Measurements from ENCODE around the gene SLC25A34. TPM values are rescaled to one million over a fixed set of nuclear protein-coding genes. Genes with fewer than 3 reads are reported as not detected.

SLC25A34 gene
- total RNA-seq, 1 donor from 2014 or later = 0.73 TPM

DNA sequence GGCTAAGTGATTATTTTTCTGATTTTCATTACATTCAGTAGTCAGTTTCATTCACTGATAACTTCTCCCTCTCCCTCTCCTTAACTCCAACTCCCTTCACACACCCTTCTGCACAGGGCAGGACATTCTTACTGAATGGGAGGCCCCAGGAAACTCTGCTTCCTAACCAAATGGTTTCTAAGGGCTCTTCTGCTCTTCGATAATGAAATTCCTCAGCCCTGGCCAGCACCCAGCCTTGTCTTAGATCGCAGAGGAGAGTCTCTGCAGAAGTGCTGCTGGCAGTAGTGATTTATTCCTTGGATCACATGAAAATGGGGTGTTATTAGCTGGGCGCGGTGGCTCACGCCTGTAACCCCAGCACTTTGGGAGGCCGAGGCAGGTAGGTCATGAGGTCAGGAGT, 35.5 kb upstream of the SLC25A34 start:
- Histone ChIP-seq H3K79me2 (ENCODE audit: insufficient read depth, low read length) (peaks cover 70% of the 10 kb centered on the region), H3K4me2 (ENCODE audit: low read length) (no peak overlapping the region), H3K36me3 (ENCODE audit: insufficient read depth, low read length) (no peaks in the 10 kb centered on the region), H4K20me1 (ENCODE audit: insufficient read depth, low read length) (peaks cover 53% of the 10 kb centered on the region), H3K27ac (ENCODE audit: low read depth, low read length) (no peak overlapping the region), H3K9ac (ENCODE audit: low read length) (no peak overlapping the region), H3K4me3 (ENCODE audit: insufficient read depth, low read depth, low read length) (no peak overlapping the region), H3K9me3 (ENCODE audit: insufficient read depth, low read depth, low read length) (no peaks in the 10 kb centered on the region), H3K27me3 (ENCODE audit: insufficient read depth, low read length) (no peaks in the 10 kb centered on the region), H2AFZ (ENCODE audit: low read depth, low read length) (no peak overlapping the region), H3K4me1 (ENCODE audit: insufficient read depth, low read length) (peaks cover 20% of the 10 kb centered on the region)
- H3K36me3 Mint-ChIP-seq (ENCODE audit: low read depth, unreplicated experiment) = peaks cover 2% of the 10 kb centered on the region
- DNase-seq (ENCODE audit: low read depth) = peak; percentile 45
- peaks cover 28% of the 10 kb centered on the region for H3K4me1 Mint-ChIP-seq (ENCODE audit: low read depth, unreplicated experiment)
- no peaks in the 10 kb centered on the region for H3K9me3 Mint-ChIP-seq (ENCODE audit: unreplicated experiment)
- no peak overlapping the region for H3K4me3 Mint-ChIP-seq (ENCODE audit: unreplicated experiment)
- FAIRE-seq = no peak
- H3K27me3 Mint-ChIP-seq (ENCODE audit: low read depth, unreplicated experiment) = no peaks in the 10 kb centered on the region
- H3K27ac Mint-ChIP-seq (ENCODE audit: unreplicated experiment) = no peak overlapping the region
- TF ChIP-seq EZH2 (IDR thresholded peaks at IDR 0.05; ENCODE audit: insufficient read depth, low read length) = no peak
- TF ChIP-seq, protein P1, sequence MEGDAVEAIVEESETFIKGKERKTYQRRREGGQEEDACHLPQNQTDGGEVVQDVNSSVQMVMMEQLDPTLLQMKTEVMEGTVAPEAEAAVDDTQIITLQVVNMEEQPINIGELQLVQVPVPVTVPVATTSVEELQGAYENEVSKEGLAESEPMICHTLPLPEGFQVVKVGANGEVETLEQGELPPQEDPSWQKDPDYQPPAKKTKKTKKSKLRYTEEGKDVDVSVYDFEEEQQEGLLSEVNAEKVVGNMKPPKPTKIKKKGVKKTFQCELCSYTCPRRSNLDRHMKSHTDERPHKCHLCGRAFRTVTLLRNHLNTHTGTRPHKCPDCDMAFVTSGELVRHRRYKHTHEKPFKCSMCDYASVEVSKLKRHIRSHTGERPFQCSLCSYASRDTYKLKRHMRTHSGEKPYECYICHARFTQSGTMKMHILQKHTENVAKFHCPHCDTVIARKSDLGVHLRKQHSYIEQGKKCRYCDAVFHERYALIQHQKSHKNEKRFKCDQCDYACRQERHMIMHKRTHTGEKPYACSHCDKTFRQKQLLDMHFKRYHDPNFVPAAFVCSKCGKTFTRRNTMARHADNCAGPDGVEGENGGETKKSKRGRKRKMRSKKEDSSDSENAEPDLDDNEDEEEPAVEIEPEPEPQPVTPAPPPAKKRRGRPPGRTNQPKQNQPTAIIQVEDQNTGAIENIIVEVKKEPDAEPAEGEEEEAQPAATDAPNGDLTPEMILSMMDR (IDR thresholded peaks at IDR 0.05; ENCODE audit: insufficient read depth, low read depth, low read length) = no peak

DNA sequence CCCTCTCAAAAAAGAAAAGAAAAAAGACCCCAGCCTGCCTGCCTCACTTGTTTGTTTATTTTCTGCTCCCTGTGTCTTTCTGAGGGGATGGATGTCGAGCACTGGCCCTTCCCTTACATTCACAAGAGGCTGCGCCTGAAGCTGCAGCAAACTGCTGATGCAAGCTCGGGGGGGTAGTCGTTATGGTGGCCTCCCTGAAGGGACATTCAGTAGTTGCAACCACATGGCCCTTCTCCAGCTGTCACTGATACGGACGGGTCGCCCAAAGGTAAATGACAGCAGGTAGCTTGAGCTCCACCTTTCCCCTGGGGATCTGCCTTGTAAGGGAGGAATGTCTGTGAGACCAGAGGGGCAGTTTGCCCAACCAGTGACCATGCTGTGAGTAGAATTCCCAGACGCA, 34.3 kb upstream of the SLC25A34 start:
- Histone ChIP-seq H3K9ac (ENCODE audit: low read length) (no peak overlapping the region), H3K27me3 (ENCODE audit: insufficient read depth, low read length) (no peaks in the 10 kb centered on the region), H3K27ac (ENCODE audit: low read depth, low read length) (no peak overlapping the region), H2AFZ (ENCODE audit: low read depth, low read length) (no peak overlapping the region), H3K36me3 (ENCODE audit: insufficient read depth, low read length) (peaks cover 2% of the 10 kb centered on the region), H3K79me2 (ENCODE audit: insufficient read depth, low read length) (peaks cover 72% of the 10 kb centered on the region), H3K9me3 (ENCODE audit: insufficient read depth, low read depth, low read length) (no peaks in the 10 kb centered on the region), H4K20me1 (ENCODE audit: insufficient read depth, low read length) (peaks cover 56% of the 10 kb centered on the region), H3K4me1 (ENCODE audit: insufficient read depth, low read length) (peaks cover 20% of the 10 kb centered on the region), H3K4me3 (ENCODE audit: insufficient read depth, low read depth, low read length) (no peak overlapping the region), H3K4me2 (ENCODE audit: low read length) (no peak overlapping the region)
- H3K4me3 Mint-ChIP-seq (ENCODE audit: unreplicated experiment) = no peak overlapping the region
- FAIRE-seq (no peak), DNase-seq (ENCODE audit: low read depth) (no peak)
- TF ChIP-seq, protein P1 (IDR thresholded peaks at IDR 0.05; ENCODE audit: insufficient read depth, low read depth, low read length) = no peak
- no peak for TF ChIP-seq EZH2 (IDR thresholded peaks at IDR 0.05; ENCODE audit: insufficient read depth, low read length)
- H3K4me1 Mint-ChIP-seq (ENCODE audit: low read depth, unreplicated experiment) = peaks cover 29% of the 10 kb centered on the region
- no peak overlapping the region for H3K27ac Mint-ChIP-seq (ENCODE audit: unreplicated experiment)
- H3K27me3 Mint-ChIP-seq (ENCODE audit: low read depth, unreplicated experiment) = no peaks in the 10 kb centered on the region
- H3K9me3 Mint-ChIP-seq (ENCODE audit: unreplicated experiment) = no peaks in the 10 kb centered on the region
- H3K36me3 Mint-ChIP-seq (ENCODE audit: low read depth, unreplicated experiment) = peaks cover 6% of the 10 kb centered on the region

DNA sequence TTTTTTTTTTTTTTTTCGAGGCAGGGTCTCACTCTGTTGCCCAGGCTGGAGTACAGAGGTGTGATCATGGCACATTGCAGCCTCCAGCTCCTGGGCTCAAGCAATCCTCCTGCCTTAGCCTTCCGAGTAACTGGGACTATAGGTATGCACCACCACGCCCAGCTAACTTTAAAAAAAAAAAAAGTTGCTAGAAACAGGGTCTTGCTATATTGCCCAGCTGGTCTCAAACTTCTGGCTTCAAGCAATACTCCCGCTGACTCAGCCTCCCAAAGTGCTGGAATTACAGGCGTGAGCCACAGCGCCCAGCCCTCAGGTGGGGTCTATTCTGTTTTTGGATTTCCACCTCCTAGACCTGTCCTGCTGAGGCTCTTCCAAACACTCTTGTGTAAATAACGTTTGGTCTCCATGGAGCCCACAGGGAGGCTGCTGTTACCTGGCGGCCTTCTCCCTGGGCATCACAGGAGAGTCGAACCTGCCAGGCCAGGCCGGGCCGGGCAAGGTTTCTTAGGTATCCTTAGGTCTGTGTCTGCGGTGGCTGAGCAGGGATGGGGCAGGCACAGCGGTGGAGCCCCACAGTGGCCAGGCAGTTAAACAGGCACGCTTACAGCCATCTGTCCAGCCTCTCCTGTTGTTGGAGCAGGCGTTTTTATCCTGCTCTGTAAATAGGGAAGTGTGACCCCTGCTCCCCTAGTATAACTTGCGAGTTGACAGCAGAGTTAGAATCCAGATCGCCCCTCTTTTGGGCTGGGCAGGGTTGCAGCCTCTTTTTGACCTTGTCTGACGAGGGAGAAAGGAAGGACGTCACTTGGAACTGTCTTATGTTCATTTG, 33.1 kb upstream of the SLC25A34 start:
- Histone ChIP-seq H3K9me3 (ENCODE audit: insufficient read depth, low read depth, low read length) (no peaks in the 10 kb centered on the region), H3K27me3 (ENCODE audit: insufficient read depth, low read length) (no peaks in the 10 kb centered on the region), H3K4me3 (ENCODE audit: insufficient read depth, low read depth, low read length) (no peak overlapping the region), H3K27ac (ENCODE audit: low read depth, low read length) (peak overlapping the region; percentile 81), H4K20me1 (ENCODE audit: insufficient read depth, low read length) (peaks cover 54% of the 10 kb centered on the region), H3K4me2 (ENCODE audit: low read length) (peak overlapping the region; percentile 78), H3K4me1 (ENCODE audit: insufficient read depth, low read length) (peaks cover 20% of the 10 kb centered on the region), H3K79me2 (ENCODE audit: insufficient read depth, low read length) (peaks cover 74% of the 10 kb centered on the region), H2AFZ (ENCODE audit: low read depth, low read length) (no peak overlapping the region), H3K9ac (ENCODE audit: low read length) (peak overlapping the region; percentile 73), H3K36me3 (ENCODE audit: insufficient read depth, low read length) (peaks cover 2% of the 10 kb centered on the region)
- peaks cover 4% of the 10 kb centered on the region for H3K36me3 Mint-ChIP-seq (ENCODE audit: low read depth, unreplicated experiment)
- DNase-seq (ENCODE audit: low read depth) (no peak), FAIRE-seq (no peak)
- no peaks in the 10 kb centered on the region for H3K27me3 Mint-ChIP-seq (ENCODE audit: low read depth, unreplicated experiment)
- peaks cover 25% of the 10 kb centered on the region for H3K4me1 Mint-ChIP-seq (ENCODE audit: low read depth, unreplicated experiment)
- TF ChIP-seq, protein P1 (IDR thresholded peaks at IDR 0.05; ENCODE audit: insufficient read depth, low read depth, low read length) = no peak
- no peak for TF ChIP-seq EZH2 (IDR thresholded peaks at IDR 0.05; ENCODE audit: insufficient read depth, low read length)
- H3K9me3 Mint-ChIP-seq (ENCODE audit: unreplicated experiment) = no peaks in the 10 kb centered on the region
- H3K4me3 Mint-ChIP-seq (ENCODE audit: unreplicated experiment) = no peak overlapping the region
- peak overlapping the region; percentile 94 for H3K27ac Mint-ChIP-seq (ENCODE audit: unreplicated experiment)

All from astrocyte (in vitro differentiated cells and primary cell).